GM23338 (cell line): ENCODE measurements around the gene HPX. TPM values are rescaled to one million over a fixed set of nuclear protein-coding genes. Genes with fewer than 3 reads are reported as not detected.

Experiments
- ATAC-seq: fragments of 200-7000 bp; cut with Tn5 transposase; 3 replicates; pipeline ENCODE4 v1.9.1; 2020
- DNase-seq: peaks from one replicate; pipeline ENCODE4 v3.0.0-alpha.2; 2015; ENCODE audit warnings: low spot score
- H2AFZ ChIP-seq: fragments of 200-600 bp; sonication (generic); 2 replicates; pipeline ENCODE4 v1.8.0; 2016; ENCODE audit warnings: antibody characterized with exemption, mild to moderate bottlenecking, moderate library complexity
- H3F3A ChIP-seq: fragments of 200-600 bp; sonication (generic); replicated peaks from 2 replicates; pipeline ENCODE4 v1.8.0; 2017; ENCODE audit warnings: antibody characterized with exemption, mixed run types, low read depth
- H3K27ac ChIP-seq: fragments of 200-600 bp; sonication (generic); 2 replicates; pipeline ENCODE4 v1.6.1; 2016; ENCODE audit warnings: low read depth
- H3K27me3 ChIP-seq: fragments of 200-600 bp; sonication (generic); 2 replicates; pipeline ENCODE4 v1.8.0; 2016; ENCODE audit warnings: mild to moderate bottlenecking, mixed run types, moderate library complexity; ENCODE audit not compliant: insufficient read depth
- H3K36me3 ChIP-seq: fragments of 200-600 bp; sonication (generic); 2 replicates; pipeline ENCODE4 v1.8.0; 2016; ENCODE audit warnings: mild to moderate bottlenecking; ENCODE audit not compliant: insufficient read depth
- H3K4me1 ChIP-seq: fragments of 200-600 bp; sonication (generic); 2 replicates; pipeline ENCODE4 v1.8.0; 2016; ENCODE audit warnings: mild to moderate bottlenecking, moderate library complexity; ENCODE audit not compliant: insufficient read depth
- H3K4me2 ChIP-seq: fragments of 200-600 bp; sonication (generic); 2 replicates; pipeline ENCODE4 v1.7.1; 2017; ENCODE audit warnings: mixed run types
- H3K4me3 ChIP-seq: fragments of 200-600 bp; sonication (generic); 2 replicates; pipeline ENCODE4 v1.6.1; 2016; ENCODE audit warnings: mixed run types
- H3K79me2 ChIP-seq: fragments of 200-600 bp; sonication (generic); replicated peaks from 2 replicates; pipeline ENCODE4 v1.8.0; 2017; ENCODE audit warnings: mild to moderate bottlenecking; ENCODE audit not compliant: insufficient read depth
- H3K9me2 ChIP-seq: fragments of 200-600 bp; sonication (generic); 2 replicates; pipeline ENCODE4 v1.8.0; 2017; ENCODE audit not compliant: insufficient read depth
- H4K20me1 ChIP-seq: fragments of 200-600 bp; sonication (generic); replicated peaks from 2 replicates; pipeline ENCODE4 v1.8.0; 2017; ENCODE audit warnings: mild to moderate bottlenecking; ENCODE audit not compliant: insufficient read depth
- H3K27ac Mint-ChIP-seq: 2 replicates; pipeline ENCODE4 v1.8.0; 2020; ENCODE audit warnings: inconsistent platforms, mild to moderate bottlenecking, moderate library complexity, mixed read lengths
- H3K27me3 Mint-ChIP-seq: 3 replicates; pipeline ENCODE4 v1.8.0; 2022; ENCODE audit warnings: low read depth, mild to moderate bottlenecking, moderate library complexity, mixed read lengths, inconsistent platforms; ENCODE audit not compliant: insufficient read depth, poor library complexity
- H3K36me3 Mint-ChIP-seq: 3 replicates; pipeline ENCODE4 v1.8.0; 2021; ENCODE audit warnings: low read depth, mild to moderate bottlenecking, inconsistent platforms, moderate library complexity, mixed read lengths
- H3K4me1 Mint-ChIP-seq: 3 replicates; pipeline ENCODE4 v1.8.0; 2020; ENCODE audit warnings: mild to moderate bottlenecking, inconsistent platforms, mixed read lengths
- H3K4me3 Mint-ChIP-seq: 3 replicates; pipeline ENCODE4 v1.8.0; 2021; ENCODE audit warnings: moderate library complexity, mild to moderate bottlenecking, inconsistent platforms, mixed read lengths
- H3K9me3 Mint-ChIP-seq: 3 replicates; pipeline ENCODE4 v1.8.0; 2020; ENCODE audit warnings: moderate library complexity, mild to moderate bottlenecking, inconsistent platforms, mixed read lengths
- CTCF ChIP-seq, 2 experiments: fragments of 200-600 bp in 1 of 2; sonication (generic) in 1 of 2; conservative IDR thresholded peaks; 2 replicates each; pipeline versions ENCODE4 v1.5.1 to v1.6.1; 2016 to 2017; ENCODE audit warnings: antibody characterized with exemption in 2 of 2, low read depth in 2 of 2, mild to moderate bottlenecking in 2 of 2, moderate library complexity in 1 of 2
- JUNB ChIP-seq: IDR thresholded peaks from one replicate; pipeline ENCODE4 v1.6.1; 2016; ENCODE audit warnings: antibody characterized with exemption; ENCODE audit not compliant: unreplicated experiment
- POLR2AphosphoS5 ChIP-seq: IDR thresholded peaks from 2 replicates; pipeline ENCODE4 v1.6.1; 2016; ENCODE audit warnings: antibody characterized with exemption, low read depth
- REST ChIP-seq: IDR thresholded peaks from one replicate; pipeline ENCODE4 v1.6.1; 2018; ENCODE audit warnings: antibody characterized with exemption; ENCODE audit not compliant: unreplicated experiment
- ZNF331 ChIP-seq: fragments of 250-450 bp; sonication (Bioruptor Pico); IDR thresholded peaks from 2 replicates; pipeline ENCODE4 v1.5.0; 2020; ENCODE audit warnings: low read depth, mild to moderate bottlenecking, moderate library complexity
- polyA plus RNA-seq: library from polyadenylated mRNA; unstranded; fragments of >200 nt; fragmentation: Nextera tagmentation; extraction: Ambion mirVana; gene quantifications from 2 replicates; pipeline ENCODE4 v1.2.1, GENCODE V29; 2016
- total RNA-seq: library from RNA; depleted of rRNA; stranded (reverse); fragments of >200 nt; shearing (Covaris generic); gene quantifications from 2 replicates; pipeline ENCODE4 v1.2.3, GENCODE V29; 2014
- TF ChIP-seq, protein P1 (sequence below): fragments of 250-450 bp; sonication (Bioruptor Pico); IDR thresholded peaks from 2 replicates; pipeline ENCODE4 v1.5.0; 2020; ENCODE audit warnings: mild to moderate bottlenecking, moderate library complexity

HPX gene
- total and polyA plus RNA-seq, 2 experiments from 2014 or later, result 0.47 to 0.63 TPM

GRCh38 chr11:6472934-6473333 is 32.1 kb upstream of the HPX start:
- H3K4me3 Mint-ChIP-seq, result peak overlapping the region; percentile 88
- peaks cover 31% of the 10 kb centered on the region for H3K4me1 Mint-ChIP-seq
- H2AFZ ChIP-seq, result no peak overlapping the region
- H3F3A ChIP-seq, result 0 out of 2 replicates have a peak, but pooled peaks cover 13% of the 10 kb centered on the region
- H3K36me3 ChIP-seq, result peaks cover 4% of the 10 kb centered on the region; the same call in 1 of the 2 replicates
- peak overlapping the region; percentile 93 for H3K4me3 ChIP-seq
- DNase-seq (peak; percentile 8), ATAC-seq (no peak)
- no peak for TF ChIP-seq REST
- no peak for TF ChIP-seq JUNB
- TF ChIP-seq, protein P1, sequence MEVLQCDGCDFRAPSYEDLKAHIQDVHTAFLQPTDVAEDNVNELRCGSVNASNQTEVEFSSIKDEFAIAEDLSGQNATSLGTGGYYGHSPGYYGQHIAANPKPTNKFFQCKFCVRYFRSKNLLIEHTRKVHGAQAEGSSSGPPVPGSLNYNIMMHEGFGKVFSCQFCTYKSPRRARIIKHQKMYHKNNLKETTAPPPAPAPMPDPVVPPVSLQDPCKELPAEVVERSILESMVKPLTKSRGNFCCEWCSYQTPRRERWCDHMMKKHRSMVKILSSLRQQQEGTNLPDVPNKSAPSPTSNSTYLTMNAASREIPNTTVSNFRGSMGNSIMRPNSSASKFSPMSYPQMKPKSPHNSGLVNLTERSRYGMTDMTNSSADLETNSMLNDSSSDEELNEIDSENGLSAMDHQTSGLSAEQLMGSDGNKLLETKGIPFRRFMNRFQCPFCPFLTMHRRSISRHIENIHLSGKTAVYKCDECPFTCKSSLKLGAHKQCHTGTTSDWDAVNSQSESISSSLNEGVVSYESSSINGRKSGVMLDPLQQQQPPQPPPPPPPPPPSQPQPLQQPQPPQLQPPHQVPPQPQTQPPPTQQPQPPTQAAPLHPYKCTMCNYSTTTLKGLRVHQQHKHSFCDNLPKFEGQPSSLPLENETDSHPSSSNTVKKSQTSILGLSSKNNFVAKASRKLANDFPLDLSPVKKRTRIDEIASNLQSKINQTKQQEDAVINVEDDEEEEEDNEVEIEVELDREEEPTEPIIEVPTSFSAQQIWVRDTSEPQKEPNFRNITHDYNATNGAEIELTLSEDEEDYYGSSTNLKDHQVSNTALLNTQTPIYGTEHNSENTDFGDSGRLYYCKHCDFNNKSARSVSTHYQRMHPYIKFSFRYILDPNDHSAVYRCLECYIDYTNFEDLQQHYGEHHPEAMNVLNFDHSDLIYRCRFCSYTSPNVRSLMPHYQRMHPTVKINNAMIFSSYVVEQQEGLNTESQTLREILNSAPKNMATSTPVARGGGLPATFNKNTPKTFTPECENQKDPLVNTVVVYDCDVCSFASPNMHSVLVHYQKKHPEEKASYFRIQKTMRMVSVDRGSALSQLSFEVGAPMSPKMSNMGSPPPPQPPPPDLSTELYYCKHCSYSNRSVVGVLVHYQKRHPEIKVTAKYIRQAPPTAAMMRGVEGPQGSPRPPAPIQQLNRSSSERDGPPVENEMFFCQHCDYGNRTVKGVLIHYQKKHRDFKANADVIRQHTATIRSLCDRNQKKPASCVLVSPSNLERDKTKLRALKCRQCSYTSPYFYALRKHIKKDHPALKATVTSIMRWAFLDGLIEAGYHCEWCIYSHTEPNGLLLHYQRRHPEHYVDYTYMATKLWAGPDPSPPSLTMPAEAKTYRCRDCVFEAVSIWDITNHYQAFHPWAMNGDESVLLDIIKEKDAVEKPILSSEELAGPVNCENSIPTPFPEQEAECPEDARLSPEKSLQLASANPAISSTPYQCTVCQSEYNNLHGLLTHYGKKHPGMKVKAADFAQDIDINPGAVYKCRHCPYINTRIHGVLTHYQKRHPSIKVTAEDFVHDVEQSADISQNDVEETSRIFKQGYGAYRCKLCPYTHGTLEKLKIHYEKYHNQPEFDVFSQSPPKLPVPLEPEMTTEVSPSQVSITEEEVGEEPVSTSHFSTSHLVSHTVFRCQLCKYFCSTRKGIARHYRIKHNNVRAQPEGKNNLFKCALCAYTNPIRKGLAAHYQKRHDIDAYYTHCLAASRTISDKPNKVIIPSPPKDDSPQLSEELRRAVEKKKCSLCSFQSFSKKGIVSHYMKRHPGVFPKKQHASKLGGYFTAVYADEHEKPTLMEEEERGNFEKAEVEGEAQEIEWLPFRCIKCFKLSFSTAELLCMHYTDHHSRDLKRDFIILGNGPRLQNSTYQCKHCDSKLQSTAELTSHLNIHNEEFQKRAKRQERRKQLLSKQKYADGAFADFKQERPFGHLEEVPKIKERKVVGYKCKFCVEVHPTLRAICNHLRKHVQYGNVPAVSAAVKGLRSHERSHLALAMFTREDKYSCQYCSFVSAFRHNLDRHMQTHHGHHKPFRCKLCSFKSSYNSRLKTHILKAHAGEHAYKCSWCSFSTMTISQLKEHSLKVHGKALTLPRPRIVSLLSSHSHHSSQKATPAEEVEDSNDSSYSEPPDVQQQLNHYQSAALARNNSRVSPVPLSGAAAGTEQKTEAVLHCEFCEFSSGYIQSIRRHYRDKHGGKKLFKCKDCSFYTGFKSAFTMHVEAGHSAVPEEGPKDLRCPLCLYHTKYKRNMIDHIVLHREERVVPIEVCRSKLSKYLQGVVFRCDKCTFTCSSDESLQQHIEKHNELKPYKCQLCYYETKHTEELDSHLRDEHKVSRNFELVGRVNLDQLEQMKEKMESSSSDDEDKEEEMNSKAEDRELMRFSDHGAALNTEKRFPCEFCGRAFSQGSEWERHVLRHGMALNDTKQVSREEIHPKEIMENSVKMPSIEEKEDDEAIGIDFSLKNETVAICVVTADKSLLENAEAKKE (CRISPR knock-in tag), result no peak
- TF ChIP-seq POLR2AphosphoS5, result no peak
- no peak for TF ChIP-seq CTCF (conservative IDR thresholded peaks at IDR 0.05; ENCODE audit: low read depth in 2 of 2)
- TF ChIP-seq ZNF331 (CRISPR knock-in tag), result no peak
- peaks cover 13% of the 10 kb centered on the region for H3K27me3 Mint-ChIP-seq
- H3K27ac Mint-ChIP-seq, result no peak overlapping the region
- H3K4me2 ChIP-seq, result peak overlapping the region; percentile 89
- H3K9me2 ChIP-seq, result no peaks in the 10 kb centered on the region
- H3K36me3 Mint-ChIP-seq, result peaks cover 17% of the 10 kb centered on the region
- H3K27me3 ChIP-seq, result no peaks in the 10 kb centered on the region
- peaks cover 27% of the 10 kb centered on the region for H3K4me1 ChIP-seq
- H3K9me3 Mint-ChIP-seq, result no peaks in the 10 kb centered on the region
- no peaks in the 10 kb centered on the region for H3K79me2 ChIP-seq
- H3K27ac ChIP-seq, result no peak overlapping the region
- H4K20me1 ChIP-seq, result no peaks in the 10 kb centered on the region; the same call in none of the 2 replicates
